ENCODE measurements around the gene KY.

Gene KY

GRCh38 chr3:134649106-134649705 lies 1.6 kb downstream of the KY start:
- no peaks in the 10 kb centered on the region for H3K36me3 ChIP-seq (ENCODE audit: control insufficient read depth, insufficient read depth, low read length)
- H3K4me3 ChIP-seq (ENCODE audit: low read length): no peak overlapping the region
- H3K27me3 ChIP-seq (ENCODE audit: control insufficient read depth, insufficient read depth, low read length): peaks cover 2% of the 10 kb centered on the region
- peaks cover 7% of the 10 kb centered on the region for H3K4me1 ChIP-seq (ENCODE audit: control insufficient read depth, insufficient read depth, low read length)
- no peak overlapping the region for H3K27ac ChIP-seq (ENCODE audit: low read depth, low read length)
- no peak overlapping the region for H3K9ac ChIP-seq (ENCODE audit: low read length)

- Histone ChIP-seq H3K27me3 (ENCODE audit: control insufficient read depth, insufficient read depth, low read length) (peaks cover 2% of the 10 kb centered on the region), H3K36me3 (ENCODE audit: control insufficient read depth, insufficient read depth, low read length) (no peaks in the 10 kb centered on the region), H3K4me1 (ENCODE audit: control insufficient read depth, insufficient read depth, low read length) (peaks cover 7% of the 10 kb centered on the region), H3K9ac (ENCODE audit: low read length) (no peak overlapping the region), H3K4me3 (ENCODE audit: low read length) (no peak overlapping the region), H3K27ac (ENCODE audit: low read depth, low read length) (no peak overlapping the region)
Observed at GRCh38 chr3:134647902-134648760, 2.7 kb downstream of the KY start.

GRCh38 chr3:134646086-134646485 lies 4.7 kb downstream of the KY start:
- Histone ChIP-seq H3K36me3 (ENCODE audit: control insufficient read depth, insufficient read depth, low read length) (no peaks in the 10 kb centered on the region), H3K4me3 (ENCODE audit: low read length) (no peak overlapping the region), H3K9ac (ENCODE audit: low read length) (no peak overlapping the region), H3K4me1 (ENCODE audit: control insufficient read depth, insufficient read depth, low read length) (peaks cover 3% of the 10 kb centered on the region), H3K27ac (ENCODE audit: low read depth, low read length) (no peak overlapping the region), H3K27me3 (ENCODE audit: control insufficient read depth, insufficient read depth, low read length) (peaks cover 2% of the 10 kb centered on the region)

GRCh38 chr3:134645515-134645914 lies 5.3 kb downstream of the KY start:
- Histone ChIP-seq H3K4me3 (ENCODE audit: low read length) (no peak overlapping the region), H3K27ac (ENCODE audit: low read depth, low read length) (no peak overlapping the region), H3K4me1 (ENCODE audit: control insufficient read depth, insufficient read depth, low read length) (peaks cover 3% of the 10 kb centered on the region), H3K27me3 (ENCODE audit: control insufficient read depth, insufficient read depth, low read length) (peaks cover 2% of the 10 kb centered on the region), H3K9ac (ENCODE audit: low read length) (no peak overlapping the region), H3K36me3 (ENCODE audit: control insufficient read depth, insufficient read depth, low read length) (no peaks in the 10 kb centered on the region)

GRCh38 chr3:134644731-134645514 lies 5.9 kb downstream of the KY start:
- no peaks in the 10 kb centered on the region for H3K36me3 ChIP-seq (ENCODE audit: control insufficient read depth, insufficient read depth, low read length)
- H3K27ac ChIP-seq (ENCODE audit: low read depth, low read length): no peak overlapping the region
- H3K4me3 ChIP-seq (ENCODE audit: low read length): no peak overlapping the region
- H3K4me1 ChIP-seq (ENCODE audit: control insufficient read depth, insufficient read depth, low read length): peaks cover 3% of the 10 kb centered on the region
- H3K9ac ChIP-seq (ENCODE audit: low read length): no peak overlapping the region
- H3K27me3 ChIP-seq (ENCODE audit: control insufficient read depth, insufficient read depth, low read length): peaks cover 2% of the 10 kb centered on the region

GRCh38 chr3:134643150-134643675 lies 7.6 kb downstream of the KY start:
- H3K9ac ChIP-seq (ENCODE audit: low read length): no peak overlapping the region
- H3K4me3 ChIP-seq (ENCODE audit: low read length): no peak overlapping the region
- H3K27me3 ChIP-seq (ENCODE audit: control insufficient read depth, insufficient read depth, low read length): no peaks in the 10 kb centered on the region
- H3K36me3 ChIP-seq (ENCODE audit: control insufficient read depth, insufficient read depth, low read length): no peaks in the 10 kb centered on the region
- H3K27ac ChIP-seq (ENCODE audit: low read depth, low read length): no peak overlapping the region
- peaks cover 3% of the 10 kb centered on the region for H3K4me1 ChIP-seq (ENCODE audit: control insufficient read depth, insufficient read depth, low read length)

GRCh38 chr3:134642445-134643149 lies 8.2 kb downstream of the KY start:
- peaks cover 3% of the 10 kb centered on the region for H3K4me1 ChIP-seq (ENCODE audit: control insufficient read depth, insufficient read depth, low read length)
- no peaks in the 10 kb centered on the region for H3K27me3 ChIP-seq (ENCODE audit: control insufficient read depth, insufficient read depth, low read length)

GRCh38 chr3:134641671-134642300 lies 9.0 kb downstream of the KY start:
- no peaks in the 10 kb centered on the region for H3K36me3 ChIP-seq (ENCODE audit: control insufficient read depth, insufficient read depth, low read length)
- peaks cover 3% of the 10 kb centered on the region for H3K4me1 ChIP-seq (ENCODE audit: control insufficient read depth, insufficient read depth, low read length)
- H3K27me3 ChIP-seq (ENCODE audit: control insufficient read depth, insufficient read depth, low read length): no peaks in the 10 kb centered on the region
- no peak overlapping the region for H3K9ac ChIP-seq (ENCODE audit: low read length)
- no peak overlapping the region for H3K4me3 ChIP-seq (ENCODE audit: low read length)
- H3K27ac ChIP-seq (ENCODE audit: low read depth, low read length): no peak overlapping the region

More at GRCh38 chr3:134642445-134643149, 8.2 kb downstream of the KY start:
- H3K4me3 ChIP-seq (ENCODE audit: low read length): no peak overlapping the region
- no peaks in the 10 kb centered on the region for H3K36me3 ChIP-seq (ENCODE audit: control insufficient read depth, insufficient read depth, low read length)
- no peak overlapping the region for H3K9ac ChIP-seq (ENCODE audit: low read length)
- no peak overlapping the region for H3K27ac ChIP-seq (ENCODE audit: low read depth, low read length)

GRCh38 chr3:134640872-134641470 lies 9.9 kb downstream of the KY start:
- peaks cover 3% of the 10 kb centered on the region for H3K4me1 ChIP-seq (ENCODE audit: control insufficient read depth, insufficient read depth, low read length)
- no peak overlapping the region for H3K27ac ChIP-seq (ENCODE audit: low read depth, low read length)
- no peaks in the 10 kb centered on the region for H3K36me3 ChIP-seq (ENCODE audit: control insufficient read depth, insufficient read depth, low read length)
- H3K4me3 ChIP-seq (ENCODE audit: low read length): no peak overlapping the region
- no peaks in the 10 kb centered on the region for H3K27me3 ChIP-seq (ENCODE audit: control insufficient read depth, insufficient read depth, low read length)
- H3K9ac ChIP-seq (ENCODE audit: low read length): no peak overlapping the region

GRCh38 chr3:134640378-134640777 lies 10.4 kb downstream of the KY start:
- H3K36me3 ChIP-seq (ENCODE audit: control insufficient read depth, insufficient read depth, low read length): no peaks in the 10 kb centered on the region
- no peak overlapping the region for H3K9ac ChIP-seq (ENCODE audit: low read length)
- H3K4me1 ChIP-seq (ENCODE audit: control insufficient read depth, insufficient read depth, low read length): peaks cover 3% of the 10 kb centered on the region
- H3K4me3 ChIP-seq (ENCODE audit: low read length): no peak overlapping the region
- H3K27me3 ChIP-seq (ENCODE audit: control insufficient read depth, insufficient read depth, low read length): no peaks in the 10 kb centered on the region
- no peak overlapping the region for H3K27ac ChIP-seq (ENCODE audit: low read depth, low read length)

- no peak overlapping the region for H3K27ac ChIP-seq (ENCODE audit: low read depth, low read length)
- H3K4me3 ChIP-seq (ENCODE audit: low read length): no peak overlapping the region
- H3K4me1 ChIP-seq (ENCODE audit: control insufficient read depth, insufficient read depth, low read length): no peaks in the 10 kb centered on the region
- H3K36me3 ChIP-seq (ENCODE audit: control insufficient read depth, insufficient read depth, low read length): no peaks in the 10 kb centered on the region
- no peaks in the 10 kb centered on the region for H3K27me3 ChIP-seq (ENCODE audit: control insufficient read depth, insufficient read depth, low read length)
- no peak overlapping the region for H3K9ac ChIP-seq (ENCODE audit: low read length)
Observed at GRCh38 chr3:134638385-134639030, 12.3 kb downstream of the KY start.
